ENCODE data around the gene COL23A1. TPM values are rescaled to one million over a fixed set of nuclear protein-coding genes. Genes with fewer than 3 reads are reported as not detected.
"Not testable (repeated sequence)": the region's sequence is repeated elsewhere in the genome, so short reads cannot be mapped to it uniquely, and the experiment has no call there.

COL23A1 gene
- polyA plus RNA-seq, 1 donor = 6.2 TPM

DNA sequence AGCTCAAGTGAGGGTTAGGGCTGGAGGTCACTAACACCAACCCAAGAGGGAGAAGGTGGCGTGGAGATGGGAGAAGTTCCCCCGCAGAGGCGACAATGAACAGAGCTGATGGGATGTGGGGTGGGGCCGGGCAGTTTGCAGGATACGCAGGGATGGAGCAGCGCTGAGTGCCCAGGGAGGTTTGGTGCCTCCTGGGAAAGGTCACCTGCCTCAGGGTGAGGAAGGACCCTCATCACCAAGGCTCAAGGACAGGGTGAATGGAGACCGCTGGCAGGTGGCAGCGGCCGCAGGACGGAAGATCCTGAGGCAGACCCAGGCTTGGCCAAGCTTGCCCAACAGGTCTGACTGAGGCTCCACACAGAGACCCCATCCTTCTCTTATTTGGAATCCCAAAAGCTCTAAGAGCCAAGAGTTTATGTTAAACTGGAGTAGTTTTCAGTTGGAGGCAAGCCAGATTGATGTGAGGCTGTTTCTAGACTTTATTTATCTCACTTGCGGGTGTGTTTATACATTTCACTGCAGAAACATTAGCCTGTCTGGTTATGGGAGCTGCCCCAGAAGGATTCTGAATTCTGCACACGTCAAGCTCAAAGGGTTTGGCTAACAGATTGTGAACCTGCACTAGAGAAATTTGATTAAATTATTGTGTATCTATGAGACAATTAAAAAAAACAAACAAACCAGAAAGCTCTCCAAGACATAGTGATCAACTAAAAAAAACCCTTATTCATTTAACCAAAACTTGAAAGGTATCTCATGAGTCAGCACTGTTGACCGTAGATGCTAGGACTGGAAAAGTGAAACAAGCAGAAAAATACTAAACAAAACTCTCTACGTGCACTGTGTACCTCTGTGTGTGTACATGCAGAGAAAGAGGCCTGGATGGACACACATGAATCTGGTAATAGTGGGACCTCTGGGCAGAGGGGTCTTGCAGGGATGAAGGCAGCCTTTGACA is 211.4 kb downstream of the COL23A1 start:
- no peak for DNase-seq

DNA sequence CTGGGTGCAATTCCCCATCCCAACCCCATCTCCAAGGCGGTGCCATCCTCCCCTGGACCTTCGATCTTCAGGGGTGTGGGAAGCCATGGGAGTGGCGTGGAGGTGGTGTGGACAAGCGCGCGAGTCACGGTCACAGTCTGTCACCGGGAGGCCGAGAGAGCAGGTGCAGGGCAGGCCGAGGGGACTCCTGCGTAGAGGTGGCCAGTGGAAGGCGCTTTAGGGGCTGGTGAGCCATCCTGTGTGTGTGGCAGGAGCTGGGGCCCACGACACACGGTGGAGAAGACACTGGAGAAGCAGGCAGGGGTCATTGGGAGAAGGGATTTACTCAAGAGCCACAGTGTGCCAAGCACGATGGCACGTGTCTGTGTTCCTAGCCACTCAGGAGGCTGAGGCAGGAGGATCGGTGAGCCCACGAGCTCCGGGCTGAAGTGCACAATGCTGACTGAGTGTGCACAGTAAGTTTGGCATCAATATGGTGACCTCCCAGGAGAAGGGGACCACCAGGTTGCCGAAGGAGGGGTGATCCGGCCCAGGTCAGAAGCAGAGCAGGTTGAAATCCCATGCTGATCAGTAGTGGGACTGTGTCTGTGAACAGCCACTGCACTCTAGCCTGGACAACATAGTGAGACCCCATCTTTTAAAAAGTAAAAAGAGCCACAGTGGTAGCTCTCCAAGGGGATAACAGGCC is 212.5 kb downstream of the COL23A1 start:
- no peak for DNase-seq

DNA sequence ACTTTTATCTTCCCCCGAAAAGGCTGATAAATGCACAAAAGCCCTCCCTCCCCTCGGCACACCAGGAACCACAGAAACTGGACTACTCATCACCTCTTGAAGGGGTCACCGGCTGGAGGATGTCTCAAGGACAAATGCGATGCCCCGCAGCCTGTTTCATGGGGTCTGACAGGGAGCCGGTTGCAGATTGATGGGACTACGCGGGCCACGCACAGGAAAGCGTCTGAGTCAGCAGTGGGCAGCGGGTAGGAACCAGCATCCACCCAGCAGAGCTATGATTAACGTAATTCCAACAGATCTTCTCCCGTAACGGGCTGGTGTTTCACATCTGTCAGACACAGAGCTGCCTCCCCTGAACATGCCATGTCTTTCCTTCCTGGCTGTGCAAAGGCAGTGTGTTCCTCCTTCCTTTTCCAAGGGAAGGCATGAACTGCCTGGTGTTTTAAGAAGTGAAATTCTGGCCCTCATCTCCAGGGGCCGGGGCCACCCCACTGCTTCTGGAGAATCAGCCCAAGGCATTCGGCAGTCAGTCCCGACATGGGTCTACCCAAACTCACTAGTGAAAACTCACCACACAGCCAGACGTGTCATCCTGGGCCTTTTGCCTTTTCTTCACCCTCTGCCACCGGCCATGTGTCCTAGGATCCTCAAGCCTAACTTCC is 213.1 kb downstream of the COL23A1 start:
- no peak for DNase-seq

DNA sequence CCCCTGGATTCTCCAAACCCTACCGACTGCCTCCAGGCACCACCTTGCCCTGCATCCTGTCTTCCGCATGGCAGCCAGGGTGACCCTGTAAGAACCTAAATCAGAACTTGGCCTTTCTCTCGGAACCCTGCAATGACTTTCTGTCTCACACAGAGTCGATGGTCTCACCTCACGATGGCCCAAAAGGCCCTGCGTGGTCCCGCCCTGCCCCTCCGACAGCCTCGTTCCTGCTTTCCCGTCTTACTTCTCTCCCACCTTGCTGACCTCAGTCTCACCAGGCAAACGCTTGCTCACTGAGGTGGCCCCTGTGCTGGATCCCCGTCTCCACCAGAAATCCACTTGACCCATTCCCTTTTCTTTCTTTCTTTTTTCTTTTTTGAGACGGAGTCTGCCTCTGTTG is 214.8 kb downstream of the COL23A1 start:
- DNase-seq = no peak

DNA sequence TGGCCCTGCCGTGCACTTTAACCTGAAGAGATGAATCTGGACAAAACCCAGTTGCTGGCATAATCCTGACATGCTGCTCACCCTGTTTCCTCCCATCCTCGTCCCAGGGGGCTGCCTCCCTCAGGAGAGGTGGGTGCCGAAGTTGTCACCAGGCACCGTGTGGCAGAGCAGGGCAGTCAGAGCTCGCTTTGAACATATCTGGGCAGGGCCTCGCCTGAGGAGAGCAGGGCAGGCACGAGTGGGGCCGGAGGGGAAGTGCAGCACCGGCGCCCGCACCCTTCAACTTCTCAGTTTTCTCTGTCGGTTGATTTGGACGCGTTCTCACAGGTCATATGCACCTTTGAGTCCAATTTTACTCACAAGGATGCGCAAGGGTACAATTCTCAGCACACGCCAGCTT is 216.5 kb downstream of the COL23A1 start:
- no peak for DNase-seq

DNA sequence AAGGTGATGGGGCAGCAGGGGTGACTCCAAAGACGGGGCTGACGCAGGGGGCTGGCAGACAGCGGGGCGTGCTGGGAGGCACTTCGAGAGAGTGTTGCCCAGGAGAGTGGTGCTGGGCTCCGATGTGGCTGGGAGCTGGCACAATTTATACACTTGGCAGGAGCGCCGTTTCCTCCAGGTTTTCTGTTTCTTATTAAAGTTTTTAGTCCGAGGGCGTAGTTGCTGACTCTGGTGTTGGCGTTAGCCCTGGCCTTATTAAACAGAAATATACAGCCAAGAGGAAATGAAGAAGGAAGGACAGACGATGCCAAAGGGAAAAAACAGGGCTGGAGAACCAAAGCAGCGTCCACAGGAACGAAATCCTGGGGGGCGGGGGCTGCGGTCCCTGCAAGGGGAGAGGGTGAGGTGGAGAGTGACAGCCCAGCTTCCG is 218.0 kb downstream of the COL23A1 start:
- DNase-seq = no peak

DNA sequence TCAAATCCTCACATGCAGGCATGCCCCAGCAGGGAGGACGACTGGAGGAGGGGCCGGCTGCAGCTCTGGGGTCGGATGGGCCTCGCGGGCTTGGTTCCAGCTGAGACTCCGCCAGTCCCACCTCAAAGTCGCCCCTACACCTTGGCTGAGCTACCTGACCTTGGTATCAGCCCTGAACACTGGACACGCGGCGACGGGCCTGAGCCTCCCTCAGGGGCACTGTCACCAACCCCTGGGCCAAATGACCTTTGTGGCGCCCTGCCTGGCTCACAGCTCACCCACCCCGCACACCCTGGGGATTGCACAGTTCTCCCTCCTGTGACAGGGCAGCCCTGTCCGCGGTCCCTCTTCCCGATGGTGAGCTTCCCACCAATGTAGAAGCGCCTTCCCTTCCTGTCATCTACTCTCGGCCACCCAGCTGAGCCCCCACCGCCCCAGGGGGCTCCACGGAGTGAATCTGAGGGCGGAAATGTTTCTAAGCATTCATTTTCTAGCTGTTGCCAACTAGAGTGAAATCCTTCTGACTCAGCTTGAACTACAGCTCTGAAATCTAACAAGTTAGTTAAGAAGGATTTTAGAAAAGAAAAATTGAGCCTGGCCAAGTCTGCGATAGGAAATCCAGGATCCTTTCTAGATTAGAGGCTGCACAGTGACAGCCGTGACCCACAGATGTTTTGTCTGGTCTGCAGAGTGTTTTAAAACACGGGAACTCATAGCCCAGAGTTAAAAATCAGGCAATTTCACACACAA is 218.7 kb downstream of the COL23A1 start:
- DNase-seq = no peak

DNA sequence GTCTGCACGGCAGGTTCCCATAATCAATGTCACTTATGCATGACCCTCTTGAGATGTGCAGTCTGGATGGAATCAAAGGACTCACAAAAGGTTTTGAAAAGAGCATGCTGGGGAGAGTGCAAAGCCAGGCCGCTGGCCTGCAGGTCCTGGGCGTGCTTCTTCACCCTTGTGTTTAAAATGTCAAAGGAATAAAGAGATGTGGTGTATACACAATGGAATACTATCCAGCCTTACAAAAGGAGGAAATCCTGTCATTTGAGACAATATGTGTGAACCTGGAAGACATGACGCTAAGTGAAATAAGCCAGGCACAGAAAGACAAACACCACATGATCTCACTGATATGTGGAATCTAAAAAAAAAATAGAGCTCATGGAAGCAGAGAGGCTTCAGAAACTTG is 220.1 kb downstream of the COL23A1 start:
- no peak for DNase-seq

DNA sequence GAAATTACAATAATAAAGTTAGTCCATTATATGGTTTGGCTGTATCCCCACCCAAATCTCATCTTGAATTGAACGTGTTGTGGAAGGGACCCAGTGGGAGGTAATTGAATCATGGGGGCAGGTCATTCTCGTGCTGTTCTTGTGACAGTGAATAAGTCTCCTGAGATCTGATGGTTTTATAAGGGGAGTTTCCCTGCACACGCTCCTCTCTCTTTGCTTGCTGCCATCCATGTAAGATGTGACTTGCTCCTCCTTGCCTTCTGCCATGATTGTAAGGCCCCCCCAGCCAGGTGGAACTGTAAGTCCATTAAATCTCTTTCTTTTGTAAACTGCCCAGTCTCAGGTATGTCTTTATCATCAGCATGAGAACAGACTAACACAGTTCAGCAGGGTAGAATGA is 220.7 kb downstream of the COL23A1 start:
- not testable (repeated sequence) for DNase-seq

DNA sequence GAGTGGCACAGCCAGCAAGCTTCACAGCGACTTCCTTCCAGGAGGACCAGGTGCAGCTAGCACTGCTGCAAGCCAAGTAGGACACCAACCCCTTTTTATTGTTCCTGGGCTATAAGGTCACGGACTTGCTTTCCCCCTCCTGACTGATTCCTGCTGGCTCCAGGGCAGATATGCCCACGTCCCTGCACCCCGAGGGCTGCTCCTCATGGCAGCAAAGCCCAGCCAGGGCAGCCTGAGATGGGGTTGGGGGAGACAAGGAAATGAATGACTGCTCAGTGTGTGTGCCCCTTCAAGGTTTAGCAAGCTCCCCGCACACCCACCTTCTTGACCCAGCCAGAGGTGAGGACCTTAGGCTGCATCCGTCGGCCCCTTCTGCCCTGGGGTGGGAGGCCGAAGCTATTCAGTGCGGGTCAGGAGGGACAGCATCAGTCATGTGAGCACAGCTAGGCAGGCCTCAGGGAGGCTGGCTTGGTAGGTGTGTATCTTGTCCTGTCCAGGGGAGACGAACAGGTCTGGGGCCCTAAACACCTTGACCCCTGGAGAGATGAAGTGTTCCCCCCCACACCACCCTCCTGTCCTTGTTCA is 221.4 kb downstream of the COL23A1 start:
- no peak for DNase-seq

DNA sequence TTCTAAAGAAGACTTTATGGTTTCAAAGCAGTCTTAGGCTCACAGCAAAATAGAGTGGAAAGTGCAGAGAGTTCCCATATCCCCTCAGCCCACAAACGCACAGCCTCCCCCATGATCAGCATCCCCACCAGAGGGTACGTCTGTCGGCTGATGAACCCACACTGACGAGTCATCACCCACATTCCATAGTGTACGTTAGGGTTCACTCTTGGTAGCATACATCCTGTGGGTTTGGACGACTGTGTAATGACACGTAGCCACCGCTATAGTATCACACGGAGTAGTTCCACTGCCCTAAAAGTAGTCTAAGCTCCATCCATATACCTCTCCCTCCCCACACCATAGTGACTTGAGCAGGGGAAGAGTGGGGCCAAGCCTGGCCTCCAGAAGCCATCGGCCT is 221.9 kb downstream of the COL23A1 start:
- no peak for DNase-seq

DNA sequence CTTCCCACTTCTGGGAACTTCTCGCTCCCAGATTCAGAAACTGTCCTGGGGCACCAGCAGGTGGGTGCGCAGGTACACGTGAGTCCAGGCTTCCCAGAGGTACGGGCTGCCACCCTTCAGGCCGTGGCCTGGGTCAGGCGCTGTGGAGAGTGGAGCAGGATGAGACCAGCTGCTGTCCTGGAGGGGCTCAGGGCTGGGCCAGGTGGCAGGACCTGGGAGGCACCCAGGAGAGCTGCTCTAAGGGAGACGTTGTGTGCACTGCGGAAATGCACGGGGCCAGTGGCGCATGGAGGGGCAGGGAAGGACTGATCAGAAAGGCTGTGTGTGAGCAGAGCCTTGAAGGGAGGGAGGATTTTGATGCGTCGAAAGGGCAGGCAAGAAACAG is 222.5 kb downstream of the COL23A1 start:
- no peak for DNase-seq

DNA sequence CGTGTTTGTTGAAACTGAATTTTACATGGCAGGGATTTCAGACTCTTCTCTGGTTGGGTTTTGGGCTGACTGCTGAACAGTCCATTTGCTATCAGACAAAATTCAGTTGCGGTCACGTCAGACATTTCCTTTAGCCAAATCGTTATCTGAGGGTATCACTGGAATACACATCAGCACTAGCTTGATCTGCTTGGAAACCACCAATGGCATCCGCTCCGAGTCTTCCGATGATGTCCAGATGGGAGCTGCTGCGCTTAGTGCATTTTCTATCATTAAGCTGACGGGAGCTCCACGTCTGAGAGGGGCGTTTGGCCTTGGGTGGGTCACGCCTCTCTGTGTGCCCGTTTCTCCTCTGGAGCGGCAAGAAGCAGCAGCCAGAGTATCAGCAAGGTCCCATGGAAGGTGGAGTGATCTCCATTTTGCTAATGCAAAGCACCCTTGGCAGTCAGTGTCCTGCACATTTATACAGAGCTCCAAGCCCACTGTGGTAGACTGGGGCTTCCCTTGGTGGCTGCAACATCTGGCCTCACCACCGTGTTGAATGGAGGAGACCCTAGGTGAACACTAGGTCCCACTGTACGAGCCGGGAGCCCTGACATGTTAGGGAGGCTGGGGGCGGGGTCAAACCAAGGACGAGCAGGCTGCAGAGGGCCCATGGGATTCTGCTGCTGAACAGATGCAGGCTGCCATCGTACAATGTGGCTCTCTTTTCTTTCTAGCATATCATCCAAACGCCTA is 223.0 kb downstream of the COL23A1 start:
- no peak for DNase-seq

DNA sequence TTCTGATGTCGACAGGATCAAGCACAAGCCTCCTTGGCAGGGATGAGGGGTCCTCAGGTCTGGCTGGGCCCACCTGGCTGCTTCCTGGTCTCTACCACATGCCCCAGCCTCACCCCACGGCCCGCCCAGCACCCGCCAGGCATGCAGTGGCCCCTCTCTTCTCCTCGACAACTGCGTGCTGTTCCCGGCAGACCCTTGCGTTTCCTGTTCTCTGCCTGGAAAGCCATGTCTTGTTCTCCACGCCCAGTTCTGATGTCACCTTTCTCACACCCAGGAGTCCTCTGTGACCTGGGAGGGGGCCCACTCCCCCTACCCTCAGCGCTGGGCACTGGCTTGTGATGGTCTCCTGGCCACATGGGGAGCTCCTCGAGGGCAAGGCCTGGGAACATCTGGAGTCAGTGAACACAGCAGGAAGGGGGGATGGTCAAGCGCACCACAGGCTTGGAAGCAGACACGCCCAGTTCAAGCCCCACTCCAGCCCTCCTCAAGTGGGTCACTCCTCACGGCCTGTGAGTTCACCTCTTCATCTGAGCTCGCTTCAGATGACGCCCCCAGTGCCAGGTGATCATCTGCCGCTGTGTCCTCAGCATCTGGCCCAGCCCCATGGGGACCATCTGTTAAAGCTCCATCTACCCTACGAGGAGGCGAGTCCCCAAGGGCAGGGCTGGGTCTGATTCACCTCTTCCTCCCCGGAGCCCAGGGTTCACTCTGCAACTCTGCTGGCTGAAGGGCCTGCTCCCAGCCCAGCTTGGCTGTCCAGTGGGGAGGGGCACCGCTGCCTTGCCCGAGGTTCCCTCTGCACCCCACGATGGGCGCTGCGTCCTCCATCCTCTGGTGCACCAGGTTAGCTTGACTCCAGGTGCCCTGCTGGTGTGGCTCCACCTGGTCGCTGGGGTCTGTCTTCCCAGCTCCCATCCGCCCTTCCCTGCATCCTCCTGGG is 224.4 kb downstream of the COL23A1 start:
- DNase-seq = no peak

DNA sequence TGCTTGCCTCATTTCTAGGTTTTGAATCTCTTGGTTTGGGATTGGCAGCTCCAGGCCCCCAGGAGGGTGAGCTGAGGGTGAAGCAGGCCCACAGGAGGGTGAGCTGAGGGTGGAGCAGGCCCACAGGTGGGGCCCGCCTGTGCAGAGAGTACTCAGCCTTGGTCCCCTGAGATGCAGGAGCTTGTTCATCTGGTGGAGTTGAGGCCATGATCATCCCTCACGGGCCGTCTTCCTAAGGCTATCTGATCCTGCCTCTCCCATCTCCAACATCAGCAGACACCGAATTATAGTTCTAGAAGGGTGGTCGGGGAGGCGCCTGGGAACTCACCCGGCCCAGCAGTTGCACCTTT is 225.9 kb downstream of the COL23A1 start:
- DNase-seq = no peak

DNA sequence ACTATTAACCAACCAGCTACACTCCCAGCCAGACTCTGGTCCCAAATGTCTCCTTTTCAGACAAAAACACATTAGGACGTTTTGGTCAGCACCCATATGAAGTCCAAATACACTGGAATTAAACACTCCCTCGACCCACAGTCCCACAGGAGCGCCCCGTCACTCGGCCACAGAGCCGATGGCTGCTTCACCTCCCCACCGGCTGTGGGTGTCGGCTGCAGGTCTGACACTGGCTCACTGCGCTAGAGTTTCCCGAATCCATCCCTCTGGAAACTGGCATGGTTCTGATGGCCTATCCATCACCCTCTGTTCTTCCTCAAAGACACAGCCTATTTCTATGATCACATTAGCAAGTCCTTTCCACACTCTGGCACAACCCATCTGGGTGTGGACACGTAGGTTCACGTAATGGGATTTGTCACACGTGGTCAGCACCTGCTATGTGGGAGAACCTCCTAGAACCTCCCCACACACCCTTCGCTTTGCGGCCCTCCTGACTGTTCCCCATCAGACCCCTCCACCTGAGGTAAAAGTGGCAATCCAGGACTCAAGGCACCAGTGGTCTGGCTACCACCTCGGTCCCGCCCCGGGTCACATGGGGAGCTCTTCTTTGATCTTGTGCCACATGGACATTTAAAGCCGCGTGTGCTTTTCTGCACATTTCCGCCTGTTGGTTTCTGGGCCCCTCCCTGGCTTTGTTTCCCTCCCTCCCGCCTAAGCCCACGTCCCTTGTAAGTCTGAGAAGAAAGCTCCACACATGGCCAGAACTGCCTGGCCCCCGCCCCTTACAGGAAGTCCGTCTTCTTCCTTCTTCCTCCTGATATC is 226.5 kb downstream of the COL23A1 start:
- DNase-seq = no peak

DNA sequence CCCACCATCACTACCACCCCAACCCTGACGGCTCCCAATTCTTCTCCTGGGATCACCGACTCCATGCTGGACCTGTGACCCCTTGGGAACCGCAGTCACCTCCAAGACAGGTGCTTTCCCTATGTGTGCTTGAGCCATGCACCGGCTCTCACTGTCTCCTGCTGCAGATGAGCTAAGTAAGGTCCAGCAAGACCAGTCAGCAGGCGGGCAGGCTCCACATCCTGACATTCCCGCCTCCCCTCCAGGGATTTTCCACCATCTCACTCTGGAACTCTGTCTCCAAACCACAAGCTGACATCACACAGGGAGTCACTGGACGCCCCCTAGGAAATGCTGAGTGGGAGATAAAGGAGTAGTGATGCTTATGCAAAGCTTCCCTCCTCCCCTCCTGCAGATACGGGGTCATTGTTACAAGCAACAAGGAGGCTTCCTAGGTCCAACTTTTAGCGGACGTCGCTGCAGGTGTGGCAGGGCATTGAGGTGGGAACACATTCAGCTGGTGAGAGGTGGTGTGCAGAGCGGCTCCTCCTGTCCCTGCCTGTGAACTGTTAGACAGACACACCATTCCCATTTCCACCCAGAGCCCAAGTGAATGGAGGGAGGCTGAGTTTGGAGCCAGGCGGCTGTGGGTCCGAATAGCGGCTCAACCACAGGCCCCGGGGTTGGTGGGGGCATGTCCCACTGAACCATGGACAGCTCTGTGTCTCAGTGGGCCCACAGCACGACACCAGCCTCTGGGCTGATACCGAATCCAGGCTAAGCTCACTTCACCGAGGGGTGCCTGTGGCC is 228.3 kb downstream of the COL23A1 start:
- DNase-seq = no peak

DNA sequence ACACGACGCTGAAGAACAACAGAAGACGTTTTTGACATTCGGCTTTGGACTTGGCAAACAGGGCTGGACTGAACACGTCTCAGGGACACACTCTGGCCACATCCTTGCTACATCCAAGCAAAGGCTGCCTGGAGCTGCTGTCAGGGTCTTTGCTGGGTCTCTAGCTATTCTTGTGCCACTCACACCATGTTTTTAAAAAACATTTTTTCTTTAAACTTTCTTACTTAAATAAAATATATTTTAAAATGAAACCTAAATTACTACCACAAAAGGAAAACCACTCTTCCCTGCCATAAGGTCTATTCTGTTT is 229.3 kb downstream of the COL23A1 start:
- DNase-seq = no peak
